Muscle of leg (tissue), 11 donors: ENCODE measurements around the gene HECTD1. TPM values are rescaled to one million over a fixed set of nuclear protein-coding genes. Genes with fewer than 3 reads are reported as not detected.
"Not testable (repeated sequence)": the region's sequence is repeated elsewhere in the genome, so short reads cannot be mapped to it uniquely, and the experiment has no call there.

Source experiments
- DNase-seq: peaks from one replicate; pipeline ENCODE4 v3.0.0; 2013
- H3K27ac ChIP-seq: one replicate; pipeline ENCODE4 v1.5.1; 2013; ENCODE audit warnings: mild to moderate bottlenecking, low read length, control low read depth
- H3K27me3 ChIP-seq: one replicate; pipeline ENCODE4 v1.6.1; 2013; ENCODE audit warnings: low read length; ENCODE audit not compliant: control insufficient read depth, insufficient read depth
- H3K36me3 ChIP-seq: one replicate; pipeline ENCODE4 v1.6.1; 2013; ENCODE audit warnings: low read length; ENCODE audit not compliant: control insufficient read depth, insufficient read depth
- H3K4me1 ChIP-seq: one replicate; pipeline ENCODE4 v1.6.1; 2013; ENCODE audit warnings: low read length; ENCODE audit not compliant: control insufficient read depth, insufficient read depth
- H3K4me3 ChIP-seq: one replicate; pipeline ENCODE4 v1.5.1; 2013; ENCODE audit warnings: low read length, control low read depth
- H3K9me3 ChIP-seq: replicated peaks from 2 replicates; pipeline ENCODE4 v1.6.1; 2013; ENCODE audit warnings: low read depth, low read length; ENCODE audit not compliant: control insufficient read depth
- WGBS: methylation state at CpG from one replicate; pipeline ENCODE4 v1.1.5; 2013; ENCODE audit warnings: missing lambda C conversion rate; ENCODE audit not compliant: insufficient coverage; 5-methylcytosine and 5-hydroxymethylcytosine counted together
- polyA plus RNA-seq, 8 donors: library from polyadenylated mRNA; unstranded; fragments of 120-200 nt; gene quantifications; one replicate each; pipeline versions ENCODE4 v1.2.1 to v1.2.3, GENCODE V29; 2013; ENCODE audit warnings: inconsistent platforms in 1 of 8, low replicate concordance in 1 of 8; ENCODE audit not compliant: insufficient read length in 8 of 8, insufficient read depth in 1 of 8
- total RNA-seq: library from RNA; stranded (reverse); fragments of 120-200 nt; gene quantifications from one replicate; pipeline ENCODE4 v1.2.4, GENCODE V29; 2013

HECTD1 gene
- total and polyA plus RNA-seq, 9 donors = 85.5 to 149 (median 108) TPM

GRCh38 chr14:31244626-31245025, 37.0 kb upstream of the HECTD1 start:
- H3K9me3 ChIP-seq = no peaks in the 10 kb centered on the region
- H3K36me3 ChIP-seq = no peaks in the 10 kb centered on the region
- H3K27ac ChIP-seq = no peak overlapping the region
- H3K27me3 ChIP-seq = no peaks in the 10 kb centered on the region
- WGBS = 67% methylated on average over 1 of the region's 3 CpGs
- no peak overlapping the region for H3K4me3 ChIP-seq
- H3K4me1 ChIP-seq = no peaks in the 10 kb centered on the region
- no peak for DNase-seq

- 86% methylated on average over 8 of the region's 8 CpGs for WGBS
- no peaks in the 10 kb centered on the region for H3K9me3 ChIP-seq
- H3K4me1 ChIP-seq = no peaks in the 10 kb centered on the region
- no peak for DNase-seq
- H3K27ac ChIP-seq = no peak overlapping the region
- H3K36me3 ChIP-seq = no peaks in the 10 kb centered on the region
- H3K4me3 ChIP-seq = no peak overlapping the region
- no peaks in the 10 kb centered on the region for H3K27me3 ChIP-seq
These were observed 36.3 kb upstream of the HECTD1 start for GRCh38 chr14:31243860-31244259.

GRCh38 chr14:31242161-31242940, 34.8 kb upstream of the HECTD1 start:
- not testable (repeated sequence) for H3K36me3 ChIP-seq, H3K27ac ChIP-seq, H3K4me3 ChIP-seq, H3K27me3 ChIP-seq, H3K4me1 ChIP-seq, H3K9me3 ChIP-seq
- WGBS = 20% methylated on average over 1 of the region's 10 CpGs
- DNase-seq = peak; percentile 78

GRCh38 chr14:31241450-31242114, 34.0 kb upstream of the HECTD1 start:
- Histone ChIP-seq H3K36me3 (no peaks in the 10 kb centered on the region), H3K4me1 (no peaks in the 10 kb centered on the region), H3K27ac (no peak overlapping the region), H3K9me3 (no peaks in the 10 kb centered on the region), H3K4me3 (no peak overlapping the region), H3K27me3 (no peaks in the 10 kb centered on the region)
- DNase-seq = peak; percentile 4
- 49% methylated on average over 2 of the region's 2 CpGs for WGBS

- Histone ChIP-seq H3K36me3 (no peaks in the 10 kb centered on the region), H3K9me3 (no peaks in the 10 kb centered on the region), H3K27ac (no peak overlapping the region), H3K4me1 (no peaks in the 10 kb centered on the region), H3K27me3 (no peaks in the 10 kb centered on the region), H3K4me3 (no peak overlapping the region)
- no peak for DNase-seq
- WGBS = 86% methylated on average over 4 of the region's 6 CpGs
These were observed 32.1 kb upstream of the HECTD1 start for GRCh38 chr14:31239741-31240140.

- H3K4me3 ChIP-seq = no peak overlapping the region
- H3K27ac ChIP-seq = no peak overlapping the region
- H3K36me3 ChIP-seq = no peaks in the 10 kb centered on the region
- no peaks in the 10 kb centered on the region for H3K9me3 ChIP-seq
- no peaks in the 10 kb centered on the region for H3K4me1 ChIP-seq
- DNase-seq = no peak
- no peaks in the 10 kb centered on the region for H3K27me3 ChIP-seq
- WGBS = no CpG with 5 or more reads among the region's 3 CpGs
These were observed 27.9 kb upstream of the HECTD1 start for GRCh38 chr14:31235462-31235861.

- Histone ChIP-seq H3K27me3 (no peaks in the 10 kb centered on the region), H3K4me3 (no peak overlapping the region), H3K36me3 (no peaks in the 10 kb centered on the region), H3K27ac (no peak overlapping the region), H3K9me3 (no peaks in the 10 kb centered on the region), H3K4me1 (no peaks in the 10 kb centered on the region)
- no peak for DNase-seq
- 100% methylated on average over 1 of the region's 3 CpGs for WGBS
These were observed 24.5 kb upstream of the HECTD1 start for GRCh38 chr14:31232081-31232480.

GRCh38 chr14:31231272-31231671, 23.7 kb upstream of the HECTD1 start:
- not testable (repeated sequence) for H3K4me3 ChIP-seq, DNase-seq, H3K9me3 ChIP-seq, H3K4me1 ChIP-seq, H3K36me3 ChIP-seq, H3K27ac ChIP-seq, H3K27me3 ChIP-seq
- 76% methylated on average over 2 of the region's 2 CpGs for WGBS

- no peaks in the 10 kb centered on the region for H3K4me1 ChIP-seq
- WGBS = no CpG with 5 or more reads among the region's 1 CpG
- H3K27ac ChIP-seq = no peak overlapping the region
These were observed 23.0 kb upstream of the HECTD1 start for GRCh38 chr14:31230573-31230958.

GRCh38 chr14:31229638-31230572, 22.3 kb upstream of the HECTD1 start:
- 66% methylated on average over 6 of the region's 17 CpGs for WGBS
- DNase-seq = peak; percentile 30
- Histone ChIP-seq H3K4me1 (no peaks in the 10 kb centered on the region), H3K27ac (no peak overlapping the region), H3K27me3 (no peaks in the 10 kb centered on the region), H3K9me3 (no peaks in the 10 kb centered on the region), H3K36me3 (no peaks in the 10 kb centered on the region), H3K4me3 (no peak overlapping the region)

More at GRCh38 chr14:31230573-31230958, 23.0 kb upstream of the HECTD1 start:
- no peak overlapping the region for H3K4me3 ChIP-seq
- no peaks in the 10 kb centered on the region for H3K27me3 ChIP-seq
- no peaks in the 10 kb centered on the region for H3K36me3 ChIP-seq
- no peak for DNase-seq
- H3K9me3 ChIP-seq = no peaks in the 10 kb centered on the region
